COLO668 (cell line): ENCODE data around the gene ANKRD33B.

Experiments used
- DNase-seq: peaks from one replicate; lab custom pipeline; 2025; ENCODE audit not compliant: unreplicated experiment; lab: John Stamatoyannopoulos, UW

Gene ANKRD33B

GRCh38 chr5:10577371-10578292, 13.8 kb downstream of the ANKRD33B start:
- no peak for DNase-seq

GRCh38 chr5:10578293-10578665, 14.4 kb downstream of the ANKRD33B start:
- no peak for DNase-seq

- no peak for DNase-seq
These were observed 15.0 kb downstream of the ANKRD33B start for GRCh38 chr5:10578869-10579268.

- DNase-seq = no peak
These were observed 16.0 kb downstream of the ANKRD33B start for GRCh38 chr5:10579536-10580521.

GRCh38 chr5:10580531-10581423, 16.9 kb downstream of the ANKRD33B start:
- no peak for DNase-seq

- no peak for DNase-seq
These were observed 17.5 kb downstream of the ANKRD33B start for GRCh38 chr5:10581424-10581748.

GRCh38 chr5:10581867-10582511, 18.1 kb downstream of the ANKRD33B start:
- no peak for DNase-seq

- DNase-seq = no peak
These were observed 18.6 kb downstream of the ANKRD33B start for GRCh38 chr5:10582512-10582897.

- no peak for DNase-seq
These were observed 20.0 kb downstream of the ANKRD33B start for GRCh38 chr5:10583663-10584572.

- no peak for DNase-seq
These were observed 21.0 kb downstream of the ANKRD33B start for GRCh38 chr5:10584714-10585517.

GRCh38 chr5:10585518-10585915, 21.6 kb downstream of the ANKRD33B start:
- DNase-seq = no peak

GRCh38 chr5:10586008-10586407, 22.1 kb downstream of the ANKRD33B start:
- DNase-seq = no peak

- no peak for DNase-seq
These were observed 22.7 kb downstream of the ANKRD33B start for GRCh38 chr5:10586555-10586954.

GRCh38 chr5:10588109-10588775, 24.4 kb downstream of the ANKRD33B start:
- DNase-seq = no peak

- no peak for DNase-seq
These were observed 25.0 kb downstream of the ANKRD33B start for GRCh38 chr5:10588779-10589447.

GRCh38 chr5:10590226-10590999, 26.5 kb downstream of the ANKRD33B start:
- no peak for DNase-seq

- no peak for DNase-seq
These were observed 27.3 kb downstream of the ANKRD33B start for GRCh38 chr5:10591159-10591558.
